C4-2B (cell line): Measurements from ENCODE around the gene SLC38A2.

ENCODE experiments used
- H3K27ac ChIP-seq: fragments of 450-650 bp; 2 replicates; pipeline ENCODE4 v1.5.1; 2017
- CTCF ChIP-seq: fragments of 450-650 bp; conservative IDR thresholded peaks from 2 replicates; pipeline ENCODE4 v1.5.1; 2017; ENCODE audit warnings: mild to moderate bottlenecking
- ZFX ChIP-seq: fragments of 450-650 bp; IDR thresholded peaks from 2 replicates; pipeline ENCODE4 v1.6.1; 2017

SLC38A2 gene

GRCh38 chr12:46380881-46381280 lies 8.3 kb upstream of the SLC38A2 start:
- no peak overlapping the region for H3K27ac ChIP-seq
- TF ChIP-seq ZFX, result no peak
- TF ChIP-seq CTCF, result no peak

GRCh38 chr12:46380022-46380796 lies 7.6 kb upstream of the SLC38A2 start:
- no peak overlapping the region for H3K27ac ChIP-seq
- no peak for TF ChIP-seq CTCF
- TF ChIP-seq ZFX, result no peak

GRCh38 chr12:46379352-46379751 lies 6.8 kb upstream of the SLC38A2 start:
- H3K27ac ChIP-seq, result no peak overlapping the region
- TF ChIP-seq ZFX (no peak), CTCF (no peak)

- no peak for TF ChIP-seq CTCF
- TF ChIP-seq ZFX, result no peak
- no peak overlapping the region for H3K27ac ChIP-seq
These were observed 6.0 kb upstream of the SLC38A2 start for GRCh38 chr12:46378530-46378929.

GRCh38 chr12:46377678-46378077 lies 5.1 kb upstream of the SLC38A2 start:
- TF ChIP-seq CTCF (no peak), ZFX (no peak)
- no peak overlapping the region for H3K27ac ChIP-seq

- H3K27ac ChIP-seq, result no peak overlapping the region
- TF ChIP-seq ZFX (no peak), CTCF (no peak)
These were observed 4.0 kb upstream of the SLC38A2 start for GRCh38 chr12:46376579-46376978.

GRCh38 chr12:46374711-46375110 lies 2.1 kb upstream of the SLC38A2 start:
- no peak overlapping the region for H3K27ac ChIP-seq
- TF ChIP-seq ZFX (no peak), CTCF (no peak)
